Measurements from ENCODE around the gene DSCAM. TPM values are rescaled to one million over a fixed set of nuclear protein-coding genes. Genes with fewer than 3 reads are reported as not detected.

The DSCAM gene
- total and polyA plus RNA-seq, 10 donors, result 0.02 to 2.7 (median 2.0) TPM

DNA sequence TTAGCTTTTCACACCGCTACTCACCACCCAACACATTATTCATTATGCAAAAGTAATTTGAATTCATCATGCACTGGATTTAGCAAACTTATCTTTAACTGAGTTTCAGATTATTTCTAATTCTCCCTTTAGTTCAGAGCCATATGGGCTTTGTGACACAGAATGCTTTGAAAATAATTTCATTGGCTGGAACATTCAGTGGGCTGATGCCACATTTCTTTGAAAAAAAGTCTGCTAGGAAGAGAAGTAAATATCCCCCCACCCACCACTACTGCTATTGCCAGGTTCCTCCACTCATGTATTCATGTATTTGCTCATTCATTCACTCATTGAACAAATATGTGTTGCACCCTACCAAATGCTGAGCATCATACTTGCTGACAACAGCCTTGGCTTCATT lies 280.5 kb downstream of the DSCAM start:
- 35 to 66% (median 46%) methylated on average over 1 of the region's 1 CpG for WGBS, 5 donors
- H3K4me1 ChIP-seq, result no peaks in the 10 kb centered on the region
- TF ChIP-seq POLR2AphosphoS5 (IDR thresholded peaks at IDR 0.05), result no peak
- TF ChIP-seq CTCF (IDR thresholded peaks at IDR 0.05 in 8 of 11, conservative IDR thresholded peaks at IDR 0.05 in 3 of 11), result no peak
- no peak for TF ChIP-seq POLR2A (IDR thresholded peaks at IDR 0.05)
- H3K36me3 ChIP-seq, result no peaks in the 10 kb centered on the region
- H3K27me3 ChIP-seq (replicated peaks in 1 of 7), result no peaks in the 10 kb centered on the region
- no peak overlapping the region for H3K4me3 ChIP-seq
- H3K9me3 ChIP-seq, result peaks cover 0 to 11% (median 0%) of the 10 kb centered on the region in 8 donors
- DNase-seq, result no peak
- no peak overlapping the region for H3K27ac ChIP-seq
- intact Hi-C loops (cut with DNase I; ENCODE audit: low total_unique reads), result no loop called here

GRCh38 chr21:40564318-40564717 lies 282.6 kb downstream of the DSCAM start:
- no peaks in the 10 kb centered on the region for H3K36me3 ChIP-seq
- no peak overlapping the region for H3K4me3 ChIP-seq
- intact Hi-C loops (cut with DNase I; ENCODE audit: low total_unique reads), result no loop called here
- whole genome bisulfite sequencing, 5 donors, result 56 to 70% (median 63%) methylated on average over 6 of the region's 6 CpGs
- TF ChIP-seq POLR2A (IDR thresholded peaks at IDR 0.05) (no peak), CTCF (IDR thresholded peaks at IDR 0.05 in 8 of 11, conservative IDR thresholded peaks at IDR 0.05 in 3 of 11) (no peak), POLR2AphosphoS5 (IDR thresholded peaks at IDR 0.05) (no peak)
- DNase-seq, result no peak
- no peaks in the 10 kb centered on the region for H3K9me3 ChIP-seq
- peak overlapping the region in 4 of 8 donors; percentile 57 to 80 (median 62) for H3K27ac ChIP-seq
- H3K4me1 ChIP-seq, result no peaks in the 10 kb centered on the region
- H3K27me3 ChIP-seq (replicated peaks in 1 of 7), result no peaks in the 10 kb centered on the region

DNA sequence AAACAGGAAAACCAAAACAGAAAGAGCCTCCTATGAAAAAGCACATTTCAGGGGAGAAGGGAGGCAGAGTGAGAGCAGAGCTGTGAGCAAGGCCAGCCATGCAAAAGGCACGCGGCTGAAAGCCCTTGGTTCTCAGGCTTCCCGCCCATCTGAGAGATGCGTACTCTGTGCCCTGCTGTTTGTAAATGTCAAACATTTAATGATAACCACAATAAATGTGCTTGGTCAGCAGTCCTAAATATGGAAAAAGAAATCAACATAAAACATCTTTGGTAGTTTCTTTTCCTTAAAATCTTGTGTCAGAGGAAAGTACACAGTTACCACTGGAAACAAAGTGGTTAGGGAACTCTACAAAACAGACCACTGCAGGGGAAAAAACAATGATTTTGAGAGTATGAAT lies 283.1 kb downstream of the DSCAM start:
- Histone ChIP-seq H3K36me3 (no peaks in the 10 kb centered on the region), H3K27me3 (replicated peaks in 1 of 7) (no peaks in the 10 kb centered on the region), H3K9me3 (no peaks in the 10 kb centered on the region), H3K4me3 (no peak overlapping the region), H3K27ac (peak overlapping the region in 3 of 8 donors; percentile 57 to 80 (median 63)), H3K4me1 (no peaks in the 10 kb centered on the region)
- 47 to 78% (median 66%) methylated on average over 4 of the region's 4 CpGs for WGBS, 5 donors
- intact Hi-C loops (cut with DNase I; ENCODE audit: low total_unique reads), result no loop called here
- DNase-seq, result no peak
- peak in 1 of 3 donors; percentile 5 for TF ChIP-seq POLR2AphosphoS5 (IDR thresholded peaks at IDR 0.05)
- TF ChIP-seq CTCF (IDR thresholded peaks at IDR 0.05 in 8 of 11, conservative IDR thresholded peaks at IDR 0.05 in 3 of 11), result no peak
- no peak for TF ChIP-seq POLR2A (IDR thresholded peaks at IDR 0.05)

- H3K36me3 ChIP-seq, result no peaks in the 10 kb centered on the region
- no peaks in the 10 kb centered on the region for H3K27me3 ChIP-seq (replicated peaks in 1 of 7)
- no peak for DNase-seq
- H3K27ac ChIP-seq, result no peak overlapping the region
- no peaks in the 10 kb centered on the region for H3K4me1 ChIP-seq
- H3K9me3 ChIP-seq, result no peaks in the 10 kb centered on the region
- 62 to 76% (median 69%) methylated on average over 9 of the region's 9 CpGs for WGBS, 5 donors
- TF ChIP-seq CTCF (IDR thresholded peaks at IDR 0.05 in 8 of 11, conservative IDR thresholded peaks at IDR 0.05 in 3 of 11) (no peak), POLR2AphosphoS5 (IDR thresholded peaks at IDR 0.05) (no peak), POLR2A (IDR thresholded peaks at IDR 0.05) (no peak)
- intact Hi-C loops (cut with DNase I; ENCODE audit: low total_unique reads), result no loop called here
- no peak overlapping the region for H3K4me3 ChIP-seq
These were observed 284.5 kb downstream of the DSCAM start for GRCh38 chr21:40562242-40563002.

All from spleen (tissue), 11 donors.